GM19438 (cell line): ENCODE measurements around the gene SRSF6.
A peak's percentile ranks its signal among the peaks of the same experiment; 100 is the strongest.
"Not testable (repeated sequence)": the region's sequence is repeated elsewhere in the genome, so short reads cannot be mapped to it uniquely, and the experiment has no call there.

Source experiments
- ATAC-seq: cut with Tn5 transposase; IDR thresholded peaks from one replicate; pipeline ENCODE4 v1.9.1; 2021; ENCODE audit warnings: low read depth; ENCODE audit not compliant: unreplicated experiment

Gene SRSF6

DNA sequence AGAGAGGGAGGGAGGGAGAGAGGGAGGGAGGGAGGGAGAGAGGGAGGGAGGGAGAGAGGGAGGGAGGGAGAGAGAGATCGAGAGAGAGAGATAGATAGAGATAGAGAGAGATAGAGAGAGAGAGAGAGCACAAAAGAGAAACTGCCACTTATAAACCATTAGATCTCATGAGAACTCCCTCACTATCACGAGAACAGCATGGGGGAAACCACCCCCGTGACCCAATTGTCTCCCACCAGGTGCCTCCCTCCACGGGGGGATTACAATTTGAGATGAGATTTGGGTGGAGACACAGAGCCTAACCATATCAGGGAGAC is 9.3 kb upstream of the SRSF6 start:
- not testable (repeated sequence) for ATAC-seq

- ATAC-seq, result no peak
These were observed 8.8 kb upstream of the SRSF6 start for GRCh38 chr20:43448748-43449535.

- no peak for ATAC-seq
These were observed 6.6 kb upstream of the SRSF6 start for GRCh38 chr20:43450841-43451799.

- no peak for ATAC-seq
These were observed 5.1 kb upstream of the SRSF6 start for GRCh38 chr20:43452404-43453126.

GRCh38 chr20:43456252-43456651 is 1.4 kb upstream of the SRSF6 start:
- ATAC-seq, result not testable (repeated sequence)

DNA sequence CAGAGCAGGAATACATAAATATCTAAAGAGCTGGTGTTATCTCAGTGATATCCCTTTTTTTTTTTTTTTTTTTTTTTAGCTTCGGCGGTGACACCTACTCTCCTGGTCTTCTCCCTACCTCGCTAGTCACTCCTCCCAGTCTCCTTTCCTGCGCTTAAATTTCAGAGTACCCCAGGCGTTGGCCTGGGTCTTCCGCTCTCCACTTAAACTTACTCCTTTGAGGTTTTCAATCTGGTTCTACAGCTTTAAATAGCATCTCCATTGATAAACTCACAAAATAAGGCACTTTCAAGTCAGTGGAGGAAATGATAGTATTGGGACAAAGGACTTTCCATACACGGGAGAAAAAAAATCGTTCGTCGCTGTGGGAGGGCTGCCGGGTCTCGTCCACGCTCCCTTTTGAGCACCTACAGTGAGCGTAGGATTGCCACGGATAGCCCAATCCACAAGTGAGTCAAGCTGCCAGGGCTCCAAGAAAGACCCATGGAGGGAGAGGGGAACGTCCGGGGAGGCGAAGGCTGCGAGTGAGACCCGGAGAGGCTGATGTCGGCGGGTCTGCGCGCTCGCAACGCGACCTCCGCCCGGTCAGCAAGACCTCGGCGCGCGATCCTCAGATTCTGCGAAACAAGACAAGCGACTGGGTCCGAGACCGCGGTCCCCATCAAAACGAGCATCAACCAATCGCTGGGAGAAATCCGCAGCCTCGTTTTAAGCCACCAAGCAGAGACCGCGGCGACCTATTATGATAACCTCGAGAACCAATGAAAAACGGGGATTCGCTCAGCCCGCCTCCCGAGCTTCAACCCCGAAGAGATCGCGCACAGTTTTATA is 672 bp upstream of the SRSF6 start:
- peak; percentile 75 for ATAC-seq

DNA sequence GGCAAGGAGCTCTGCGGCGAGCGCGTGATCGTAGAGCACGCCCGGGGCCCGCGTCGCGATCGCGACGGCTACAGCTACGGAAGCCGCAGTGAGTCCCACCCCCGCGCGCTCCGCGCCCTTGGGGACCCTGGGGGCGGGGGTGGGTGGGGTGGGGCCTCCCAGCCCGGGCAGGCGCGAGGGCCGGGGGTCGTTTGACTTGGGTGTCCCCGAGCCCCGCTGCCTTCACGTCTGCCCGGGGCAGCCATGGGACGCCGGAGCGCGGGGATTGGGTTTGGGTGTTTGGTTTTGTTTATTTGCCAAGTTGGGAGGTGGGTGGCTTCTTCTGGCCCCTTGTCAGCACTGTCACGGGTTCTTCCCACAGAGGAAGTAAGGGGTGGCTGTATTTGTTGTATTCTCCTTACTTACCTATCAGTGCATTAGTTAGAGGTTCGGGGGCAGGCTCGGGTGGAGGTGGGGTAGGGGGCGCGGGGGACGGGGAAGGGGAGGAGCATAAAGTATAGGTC is 777 bp downstream of the SRSF6 start:
- no peak for ATAC-seq

DNA sequence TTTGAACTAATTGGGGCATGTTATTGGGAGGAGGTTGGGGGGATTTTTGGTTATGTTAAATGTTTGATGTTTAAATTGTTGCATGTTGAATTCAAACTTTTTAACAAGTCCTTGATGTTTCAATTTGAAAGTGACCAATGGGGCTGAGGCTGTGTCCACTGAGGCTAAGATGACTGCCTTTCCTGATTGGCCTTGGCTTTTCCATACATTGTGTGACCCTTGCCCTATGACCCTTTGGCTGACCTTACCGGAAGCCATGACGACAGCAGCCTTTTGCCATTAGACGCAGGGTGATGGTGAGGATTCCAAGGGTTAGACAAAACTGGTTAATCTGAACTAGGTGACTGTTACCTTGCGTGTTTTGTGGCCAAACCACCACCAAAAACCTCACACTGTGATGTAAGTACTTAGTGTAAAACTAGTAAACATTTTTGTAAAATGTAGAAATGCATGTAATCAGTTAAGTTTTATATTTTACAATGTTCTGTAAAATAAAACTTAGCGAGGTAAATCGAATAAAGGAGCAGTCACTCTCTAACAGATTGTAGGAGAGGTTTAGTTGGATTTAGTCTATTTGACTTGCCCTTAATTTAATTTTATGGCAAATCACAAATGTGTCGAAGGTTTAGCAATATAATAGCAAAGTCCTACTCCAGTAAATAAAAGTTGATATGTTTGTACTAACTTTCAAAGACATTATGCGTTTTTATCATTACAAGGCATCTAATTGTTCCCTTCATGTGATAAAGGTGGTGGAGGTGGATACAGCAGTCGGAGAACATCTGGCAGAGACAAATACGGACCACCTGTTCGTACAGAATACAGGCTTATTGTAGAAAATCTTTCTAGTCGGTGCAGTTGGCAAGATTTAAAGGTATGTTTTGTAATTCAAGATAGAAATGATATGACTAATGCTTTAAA is 1.6 kb downstream of the SRSF6 start:
- no peak for ATAC-seq

DNA sequence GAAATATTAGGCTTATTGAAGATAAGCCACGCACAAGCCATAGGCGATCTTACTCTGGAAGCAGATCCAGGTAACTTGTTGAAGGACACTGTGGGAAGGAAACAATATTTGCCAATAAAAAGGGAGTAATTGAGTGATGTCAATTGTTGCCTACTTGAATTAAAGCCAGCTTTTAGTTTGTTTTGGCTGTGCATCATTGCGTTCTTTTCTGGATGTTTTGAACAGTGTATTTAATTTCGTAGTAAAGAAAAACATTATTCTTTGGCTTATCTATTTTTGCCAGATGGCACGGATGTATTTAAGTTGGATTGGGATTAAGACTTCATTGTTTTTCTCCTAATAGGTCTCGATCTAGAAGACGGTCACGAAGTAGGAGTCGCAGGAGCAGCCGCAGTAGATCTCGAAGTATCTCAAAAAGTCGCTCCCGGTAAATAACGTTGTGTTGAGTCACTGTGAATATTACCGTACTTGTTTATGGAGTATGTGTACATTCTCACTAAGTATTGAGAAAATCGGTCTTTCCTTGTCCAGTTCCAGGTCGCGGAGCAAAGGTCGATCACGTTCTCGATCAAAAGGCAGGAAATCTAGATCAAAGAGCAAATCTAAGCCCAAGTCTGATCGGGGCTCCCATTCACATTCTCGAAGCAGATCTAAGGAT is 2.6 kb downstream of the SRSF6 start:
- ATAC-seq, result no peak

DNA sequence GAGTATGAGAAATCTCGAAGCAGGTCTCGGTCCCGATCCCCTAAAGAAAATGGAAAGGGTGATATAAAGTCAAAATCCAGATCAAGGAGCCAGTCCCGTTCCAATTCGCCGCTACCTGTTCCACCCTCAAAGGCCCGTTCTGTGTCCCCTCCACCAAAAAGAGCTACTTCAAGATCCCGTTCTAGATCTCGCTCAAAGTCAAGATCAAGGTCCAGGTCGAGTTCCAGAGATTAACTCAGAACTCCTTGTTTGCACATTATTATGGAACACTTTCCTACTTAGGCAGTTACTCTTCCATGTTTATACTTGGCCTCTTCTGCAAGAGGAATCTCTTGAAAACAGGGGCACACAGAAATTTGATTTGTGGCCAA is 3.1 kb downstream of the SRSF6 start:
- no peak for ATAC-seq

- ATAC-seq, result no peak
These were observed 4.4 kb downstream of the SRSF6 start for GRCh38 chr20:43461894-43462659.

GRCh38 chr20:43462660-43463526 is 5.2 kb downstream of the SRSF6 start:
- no peak for ATAC-seq

- no peak for ATAC-seq
These were observed 6.0 kb downstream of the SRSF6 start for GRCh38 chr20:43463527-43464218.

- ATAC-seq, result no peak
These were observed 6.6 kb downstream of the SRSF6 start for GRCh38 chr20:43464219-43464790.

DNA sequence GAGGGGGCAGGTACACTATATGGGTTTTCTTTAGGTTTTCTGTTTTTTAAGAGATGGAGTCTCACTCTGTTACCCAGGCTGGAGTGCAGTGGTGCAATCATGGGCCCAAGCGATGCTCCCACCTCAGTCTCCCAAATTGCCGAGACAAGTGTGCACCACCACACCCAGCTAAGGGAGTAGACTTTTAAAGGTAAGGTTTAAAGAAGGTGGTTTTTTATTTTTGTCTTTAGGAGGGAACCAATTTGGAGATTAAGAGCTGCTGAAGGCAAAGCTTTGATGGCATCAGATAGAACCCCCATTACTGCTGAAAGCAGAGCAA is 7.9 kb downstream of the SRSF6 start:
- no peak for ATAC-seq

- no peak for ATAC-seq
These were observed 9.9 kb downstream of the SRSF6 start for GRCh38 chr20:43467589-43467988.
